Measurements from ENCODE around the gene HNRNPR. TPM values are rescaled to one million over a fixed set of nuclear protein-coding genes. Genes with fewer than 3 reads are reported as not detected.

HNRNPR gene
- total and polyA plus RNA-seq, 9 donors: 55.9 to 173 (median 137) TPM

GRCh38 chr1:23304140-23304620, 39.9 kb downstream of the HNRNPR start:
- TF ChIP-seq CTCF (IDR thresholded peaks at IDR 0.05): no peak
- no peak for TF ChIP-seq POLR2A (IDR thresholded peaks at IDR 0.05)
- TF ChIP-seq EP300 (IDR thresholded peaks at IDR 0.05): no peak
- Histone ChIP-seq H3K36me3 (no peaks in the 10 kb centered on the region), H3K4me1 (ENCODE audit: insufficient read depth) (no peaks in the 10 kb centered on the region), H3K4me3 (no peak overlapping the region), H3K9me3 (no peaks in the 10 kb centered on the region), H3K27ac (no peak overlapping the region), H3K27me3 (no peaks in the 10 kb centered on the region)
- 80 to 81% (median 80%) methylated on average over 4 of the region's 4 CpGs for WGBS, 3 donors
- intact Hi-C loops (cut with DNase I): no loop called here
- DNase-seq: no peak

GRCh38 chr1:23303524-23303923, 40.6 kb downstream of the HNRNPR start:
- Histone ChIP-seq H3K4me3 (no peak overlapping the region), H3K36me3 (no peaks in the 10 kb centered on the region), H3K27ac (no peak overlapping the region), H3K4me1 (ENCODE audit: insufficient read depth) (no peaks in the 10 kb centered on the region), H3K27me3 (no peaks in the 10 kb centered on the region), H3K9me3 (no peaks in the 10 kb centered on the region)
- WGBS, 3 donors: 72 to 88% (median 80%) methylated on average over 2 of the region's 2 CpGs
- no peak for TF ChIP-seq POLR2A (IDR thresholded peaks at IDR 0.05)
- TF ChIP-seq EP300 (IDR thresholded peaks at IDR 0.05): no peak
- no peak for TF ChIP-seq CTCF (IDR thresholded peaks at IDR 0.05)
- DNase-seq: no peak
- intact Hi-C loops (cut with DNase I): no loop called here

GRCh38 chr1:23296931-23297330, 47.2 kb downstream of the HNRNPR start:
- DNase-seq: no peak
- Histone ChIP-seq H3K36me3 (no peaks in the 10 kb centered on the region), H3K4me3 (no peak overlapping the region), H3K27me3 (no peaks in the 10 kb centered on the region), H3K27ac (no peak overlapping the region), H3K9me3 (no peaks in the 10 kb centered on the region), H3K4me1 (ENCODE audit: insufficient read depth) (no peaks in the 10 kb centered on the region)
- intact Hi-C loops (cut with DNase I): no loop called here
- WGBS, 3 donors: 89 to 93% (median 89%) methylated on average over 2 of the region's 2 CpGs
- no peak for TF ChIP-seq EP300 (IDR thresholded peaks at IDR 0.05)

GRCh38 chr1:23291706-23292105, 52.4 kb downstream of the HNRNPR start:
- Histone ChIP-seq H3K4me3 (no peak overlapping the region), H3K36me3 (no peaks in the 10 kb centered on the region), H3K27me3 (no peaks in the 10 kb centered on the region), H3K4me1 (ENCODE audit: insufficient read depth) (no peaks in the 10 kb centered on the region), H3K27ac (no peak overlapping the region), H3K9me3 (no peaks in the 10 kb centered on the region)
- WGBS, 3 donors: 95 to 97% (median 97%) methylated on average over 2 of the region's 2 CpGs
- no peak for TF ChIP-seq EP300 (IDR thresholded peaks at IDR 0.05)
- TF ChIP-seq POLR2A (IDR thresholded peaks at IDR 0.05): no peak
- TF ChIP-seq CTCF (IDR thresholded peaks at IDR 0.05): no peak
- intact Hi-C loops (cut with DNase I): no loop called here
- no peak for DNase-seq

GRCh38 chr1:23290836-23291565, 53.1 kb downstream of the HNRNPR start:
- 86 to 88% (median 88%) methylated on average over 9 of the region's 9 CpGs for WGBS, 3 donors
- no peaks in the 10 kb centered on the region for H3K4me1 ChIP-seq (ENCODE audit: insufficient read depth)
- H3K27me3 ChIP-seq: no peaks in the 10 kb centered on the region
- intact Hi-C loops (cut with DNase I): no loop called here
- no peaks in the 10 kb centered on the region for H3K36me3 ChIP-seq
- H3K4me3 ChIP-seq: no peak overlapping the region
- DNase-seq: no peak
- no peaks in the 10 kb centered on the region for H3K9me3 ChIP-seq
- no peak overlapping the region for H3K27ac ChIP-seq
- TF ChIP-seq EP300 (IDR thresholded peaks at IDR 0.05): no peak
- TF ChIP-seq CTCF (IDR thresholded peaks at IDR 0.05): no peak
- no peak for TF ChIP-seq POLR2A (IDR thresholded peaks at IDR 0.05)
